HEK293 (cell line): ENCODE results near the gene IGSF21.

ENCODE experiments used
- CTCF ChIA-PET: fragments of 350-600 bp; formaldehyde crosslinking; extraction: SDS; loops from one replicate; lab custom pipeline; 2021; ENCODE audit warnings: antibody characterized with exemption; lab: Yijun Ruan, JAX
- POLR2A ChIA-PET: fragments of 300-600 bp; formaldehyde crosslinking; extraction: SDS; loops from one replicate; lab custom pipeline; 2020; ENCODE audit warnings: antibody characterized with exemption, inconsistent platforms; lab: Yijun Ruan, JAX
- H3K27ac ChIP-seq: fragments of 200-500 bp; sonication (Bioruptor generic); 2 replicates; pipeline ENCODE4 v1.5.1; 2014; ENCODE audit warnings: low read depth, low read length, control low read depth, inconsistent platforms; ENCODE audit errors: extremely low read depth
- H3K36me3 ChIP-seq, 2 experiments: fragments of 200-500 bp in 1 of 2; sonication (Bioruptor generic) in 1 of 2; 1 replicate in 1 of 2; 2 replicates in 1 of 2; pipeline ENCODE4 v1.5.1; 2014 to 2017; ENCODE audit warnings: inconsistent platforms in 2 of 2, low read length in 2 of 2; ENCODE audit not compliant: control insufficient read depth in 2 of 2, insufficient read depth in 1 of 2
- H3K4me1 ChIP-seq: fragments of 200-500 bp; sonication (Bioruptor generic); 2 replicates; pipeline ENCODE4 v1.5.1; 2014; ENCODE audit warnings: mild to moderate bottlenecking, low read length, inconsistent platforms; ENCODE audit not compliant: control insufficient read depth, insufficient read depth
- H3K4me3 ChIP-seq: 2 replicates; pipeline ENCODE4 v1.5.1; 2011; ENCODE audit warnings: low read depth, mild to moderate bottlenecking, control low read depth, low read length, moderate library complexity
- H3K9me3 ChIP-seq: fragments of 200-500 bp; sonication (Bioruptor generic); 2 replicates; pipeline ENCODE4 v1.5.1; 2014; ENCODE audit warnings: low read depth, low read length, inconsistent platforms; ENCODE audit not compliant: control insufficient read depth, insufficient read depth
- GLIS1 ChIP-seq: fragments of 450-650 bp; formaldehyde crosslinking; IDR thresholded peaks from 2 replicates; pipeline ENCODE4 v1.5.1; 2016; ENCODE audit warnings: missing biosample characterization, missing genetic modification characterization
- HOXC10 ChIP-seq: sonication (generic); formaldehyde crosslinking; IDR thresholded peaks from 2 replicates; pipeline ENCODE4 v1.8.1; 2023; ENCODE audit warnings: mild to moderate bottlenecking, missing genetic modification reagents
- KLF16 ChIP-seq: fragments of 450-650 bp; formaldehyde crosslinking; IDR thresholded peaks from 2 replicates; pipeline ENCODE4 v1.5.1; 2017; ENCODE audit warnings: missing biosample characterization, missing genetic modification characterization
- OSR2 ChIP-seq: fragments of 450-650 bp; formaldehyde crosslinking; IDR thresholded peaks from 2 replicates; pipeline ENCODE4 v1.5.1; 2016; ENCODE audit warnings: missing biosample characterization, missing genetic modification characterization
- SETDB1 ChIP-seq: IDR thresholded peaks from one replicate; pipeline ENCODE4 v1.6.1; 2017; ENCODE audit warnings: mild to moderate bottlenecking, low read length, moderate library complexity, mixed read lengths; ENCODE audit not compliant: insufficient read length
- ZBTB1 ChIP-seq: fragments of 450-650 bp; formaldehyde crosslinking; IDR thresholded peaks from 2 replicates; pipeline ENCODE4 v1.5.1; 2016; ENCODE audit warnings: missing biosample characterization, missing genetic modification characterization
- ZBTB11 ChIP-seq: fragments of 450-650 bp; formaldehyde crosslinking; conservative IDR thresholded peaks from 2 replicates; pipeline ENCODE4 v1.5.1; 2016; ENCODE audit warnings: low read depth, missing biosample characterization, missing genetic modification characterization
- ZBTB44 ChIP-seq: fragments of 450-650 bp; IDR thresholded peaks from 2 replicates; pipeline ENCODE4 v1.5.1; 2018; ENCODE audit warnings: missing biosample characterization, mild to moderate bottlenecking, missing genetic modification characterization
- ZEB2 ChIP-seq: fragments of 450-650 bp; formaldehyde crosslinking; IDR thresholded peaks from 2 replicates; pipeline ENCODE4 v1.5.1; 2016; ENCODE audit warnings: missing biosample characterization, missing genetic modification characterization
- ZNF138 ChIP-seq: fragments of 450-650 bp; formaldehyde crosslinking; IDR thresholded peaks from 2 replicates; pipeline ENCODE4 v1.5.1; 2016; ENCODE audit warnings: missing biosample characterization, missing genetic modification characterization, borderline replicate concordance
- ZNF239 ChIP-seq: fragments of 450-650 bp; formaldehyde crosslinking; IDR thresholded peaks from 2 replicates; pipeline ENCODE4 v1.5.1; 2016; ENCODE audit warnings: missing biosample characterization, missing genetic modification characterization
- ZNF24 ChIP-seq: fragments of 450-650 bp; formaldehyde crosslinking; IDR thresholded peaks from 2 replicates; pipeline ENCODE4 v1.5.1; 2016; ENCODE audit warnings: missing biosample characterization, missing genetic modification characterization
- ZNF324 ChIP-seq: fragments of 450-650 bp; formaldehyde crosslinking; IDR thresholded peaks from 2 replicates; pipeline ENCODE4 v1.5.1; 2016; ENCODE audit warnings: missing biosample characterization, missing genetic modification characterization
- ZNF544 ChIP-seq: fragments of 450-650 bp; formaldehyde crosslinking; IDR thresholded peaks from 2 replicates; pipeline ENCODE4 v1.5.0; 2017; ENCODE audit warnings: missing biosample characterization, missing genetic modification characterization
- ZNF626 ChIP-seq: fragments of 450-650 bp; sonication (Bioruptor Pico); formaldehyde crosslinking; IDR thresholded peaks from 2 replicates; pipeline ENCODE4 v1.5.1; 2018; ENCODE audit warnings: missing biosample characterization, missing genetic modification characterization, inconsistent platforms
- ZNF664 ChIP-seq: fragments of 450-650 bp; formaldehyde crosslinking; IDR thresholded peaks from 2 replicates; pipeline ENCODE4 v1.5.1; 2016; ENCODE audit warnings: missing biosample characterization, missing genetic modification characterization
- ZSCAN23 ChIP-seq: fragments of 450-650 bp; formaldehyde crosslinking; IDR thresholded peaks from 2 replicates; pipeline ENCODE4 v1.5.1; 2016; ENCODE audit warnings: missing biosample characterization, missing genetic modification characterization
- TF ChIP-seq, protein P1 (sequence below): fragments of 450-650 bp; formaldehyde crosslinking; IDR thresholded peaks from 2 replicates; pipeline ENCODE4 v1.5.1; 2016; ENCODE audit warnings: missing biosample characterization, missing genetic modification characterization

IGSF21 gene

GRCh38 chr1:18230321-18230720, 122.7 kb downstream of the IGSF21 start:
- H3K4me3 ChIP-seq = no peak overlapping the region
- H3K4me1 ChIP-seq = no peaks in the 10 kb centered on the region
- CTCF ChIA-PET = interaction anchor here (0.5 to 0.7 kb wide), 2 partner anchors 22 to 778 kb away, joined by 3 read pairs; no protein-coding TSS in a partner anchor
- no peak overlapping the region for H3K27ac ChIP-seq
- no peak for TF ChIP-seq ZNF138
- no peak for TF ChIP-seq ZNF544 (tag by site-specific recombination)
- no peak for TF ChIP-seq OSR2
- TF ChIP-seq SETDB1 = no peak
- no peak for TF ChIP-seq GLIS1 (tag by site-specific recombination)
- TF ChIP-seq, protein P1, sequence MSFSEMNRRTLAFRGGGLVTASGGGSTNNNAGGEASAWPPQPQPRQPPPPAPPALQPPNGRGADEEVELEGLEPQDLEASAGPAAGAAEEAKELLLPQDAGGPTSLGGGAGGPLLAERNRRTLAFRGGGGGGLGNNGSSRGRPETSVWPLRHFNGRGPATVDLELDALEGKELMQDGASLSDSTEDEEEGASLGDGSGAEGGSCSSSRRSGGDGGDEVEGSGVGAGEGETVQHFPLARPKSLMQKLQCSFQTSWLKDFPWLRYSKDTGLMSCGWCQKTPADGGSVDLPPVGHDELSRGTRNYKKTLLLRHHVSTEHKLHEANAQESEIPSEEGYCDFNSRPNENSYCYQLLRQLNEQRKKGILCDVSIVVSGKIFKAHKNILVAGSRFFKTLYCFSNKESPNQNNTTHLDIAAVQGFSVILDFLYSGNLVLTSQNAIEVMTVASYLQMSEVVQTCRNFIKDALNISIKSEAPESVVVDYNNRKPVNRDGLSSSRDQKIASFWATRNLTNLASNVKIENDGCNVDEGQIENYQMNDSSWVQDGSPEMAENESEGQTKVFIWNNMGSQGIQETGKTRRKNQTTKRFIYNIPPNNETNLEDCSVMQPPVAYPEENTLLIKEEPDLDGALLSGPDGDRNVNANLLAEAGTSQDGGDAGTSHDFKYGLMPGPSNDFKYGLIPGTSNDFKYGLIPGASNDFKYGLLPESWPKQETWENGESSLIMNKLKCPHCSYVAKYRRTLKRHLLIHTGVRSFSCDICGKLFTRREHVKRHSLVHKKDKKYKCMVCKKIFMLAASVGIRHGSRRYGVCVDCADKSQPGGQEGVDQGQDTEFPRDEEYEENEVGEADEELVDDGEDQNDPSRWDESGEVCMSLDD = no peak
- no peak for TF ChIP-seq HOXC10
- no peak for TF ChIP-seq ZNF24
- TF ChIP-seq ZBTB11 (tag by site-specific recombination) = no peak
- no peak for TF ChIP-seq ZNF664 (tag by site-specific recombination)
- no peak for TF ChIP-seq ZNF626 (tag by site-specific recombination)
- TF ChIP-seq ZEB2 = no peak
- no peak for TF ChIP-seq ZSCAN23
- no peaks in the 10 kb centered on the region for H3K36me3 ChIP-seq
- POLR2A ChIA-PET = no interaction called here
- no peaks in the 10 kb centered on the region for H3K9me3 ChIP-seq

- no peaks in the 10 kb centered on the region for H3K4me1 ChIP-seq
- H3K36me3 ChIP-seq = no peaks in the 10 kb centered on the region
- no peaks in the 10 kb centered on the region for H3K9me3 ChIP-seq
- TF ChIP-seq ZBTB44 (no peak), KLF16 (tag by site-specific recombination) (no peak), ZBTB1 (no peak), ZNF239 (tag by site-specific recombination) (no peak), ZNF324 (no peak)
- no peak overlapping the region for H3K27ac ChIP-seq
- ChIA-PET POLR2A (no interaction called here), CTCF (interaction anchor here (0.6 to 0.7 kb wide), 4 partner anchors 33 to 779 kb away, joined by 3 to 4 read pairs (median 3); no protein-coding TSS in a partner anchor)
- H3K4me3 ChIP-seq = no peak overlapping the region
These were observed 123.2 kb downstream of the IGSF21 start for GRCh38 chr1:18230840-18231239.
